HL-60 (cell line): ENCODE results near the gene GABBR2.

Experiments
- CTCF ChIP-seq: IDR thresholded peaks from one replicate; pipeline ENCODE4 v1.5.1; 2011; ENCODE audit warnings: low read length, control low read depth, inconsistent platforms; ENCODE audit not compliant: insufficient read depth
- REST ChIP-seq: IDR thresholded peaks from 2 replicates; pipeline ENCODE4 v1.6.1; 2012; ENCODE audit warnings: low read depth; ENCODE audit not compliant: insufficient replicate concordance

- TF ChIP-seq REST (no peak), CTCF (no peak)
Observed at GRCh38 chr9:98385751-98386150, 323.0 kb downstream of the GABBR2 start.
